ENCODE data around the gene TTLL7.

Gene TTLL7

DNA sequence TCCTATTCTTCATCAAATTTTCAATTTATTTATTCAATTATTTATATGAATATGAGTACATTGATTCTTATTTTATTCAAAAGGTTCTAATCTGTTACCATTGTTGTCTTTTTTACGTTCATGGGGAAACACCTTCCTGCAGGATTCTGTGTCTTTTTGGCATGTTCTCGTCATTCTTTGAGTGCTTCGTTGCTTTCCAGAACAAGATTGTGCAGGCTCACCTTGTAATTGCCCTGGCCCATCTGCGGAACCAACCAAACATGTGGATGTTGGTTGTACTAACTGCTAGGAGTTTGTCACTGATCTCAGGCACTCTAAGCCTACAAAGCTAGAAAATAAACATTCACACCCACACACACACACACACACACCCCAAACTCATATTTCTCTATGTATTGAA is 182.1 kb downstream of the TTLL7 start:
- DNase-seq, result no peak
- Mint-ChIP-seq H3K27ac (no peak overlapping the region), H3K4me1 (no peaks in the 10 kb centered on the region), H3K36me3 (ENCODE audit: low read depth) (no peaks in the 10 kb centered on the region), H3K27me3 (no peaks in the 10 kb centered on the region), H3K4me3 (no peak overlapping the region), H3K9me3 (peaks cover 14% of the 10 kb centered on the region)
- ATAC-seq, result no peak

DNA sequence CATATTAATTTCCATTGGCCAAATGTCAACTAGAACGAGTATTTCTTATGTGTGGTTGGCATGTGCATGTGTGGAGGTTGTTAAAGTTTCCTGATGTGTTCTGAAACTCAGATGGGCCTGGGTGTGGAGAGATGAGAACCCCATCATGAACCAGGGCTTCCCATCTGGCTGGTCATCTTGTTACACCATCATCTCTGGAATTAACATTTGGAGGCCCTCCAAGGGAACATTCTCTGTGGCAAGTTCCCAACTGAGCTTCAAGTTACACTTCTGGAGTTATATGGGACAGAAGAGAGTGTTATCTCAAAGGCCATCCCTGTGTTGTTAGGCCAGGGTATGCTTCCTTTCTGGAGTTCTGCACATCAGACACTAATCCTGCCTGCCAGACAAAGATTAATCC is 183.6 kb downstream of the TTLL7 start:
- DNase-seq (no peak), ATAC-seq (no peak)
- no peaks in the 10 kb centered on the region for H3K4me1 Mint-ChIP-seq
- H3K36me3 Mint-ChIP-seq (ENCODE audit: low read depth), result no peaks in the 10 kb centered on the region
- H3K9me3 Mint-ChIP-seq, result peaks cover 10% of the 10 kb centered on the region
- H3K4me3 Mint-ChIP-seq, result no peak overlapping the region
- H3K27me3 Mint-ChIP-seq, result no peaks in the 10 kb centered on the region
- no peak overlapping the region for H3K27ac Mint-ChIP-seq
